GM23338 (cell line): ENCODE data around the gene LTA4H. TPM values are rescaled to one million over a fixed set of nuclear protein-coding genes. Genes with fewer than 3 reads are reported as not detected.

ENCODE experiments used
- ETS1 ChIP-seq: IDR thresholded peaks from 2 replicates; pipeline ENCODE4 v1.6.1; 2016; ENCODE audit warnings: antibody characterized with exemption
- REST ChIP-seq: IDR thresholded peaks from one replicate; pipeline ENCODE4 v1.6.1; 2018; ENCODE audit warnings: antibody characterized with exemption; ENCODE audit not compliant: unreplicated experiment
- STAT1 ChIP-seq: IDR thresholded peaks from one replicate; pipeline ENCODE4 v1.6.1; 2016; ENCODE audit warnings: antibody characterized with exemption; ENCODE audit not compliant: unreplicated experiment
- polyA plus RNA-seq: library from polyadenylated mRNA; unstranded; fragments of >200 nt; fragmentation: Nextera tagmentation; extraction: Ambion mirVana; gene quantifications from 2 replicates; pipeline ENCODE4 v1.2.1, GENCODE V29; 2016
- total RNA-seq: library from RNA; depleted of rRNA; stranded (reverse); fragments of >200 nt; shearing (Covaris generic); gene quantifications from 2 replicates; pipeline ENCODE4 v1.2.3, GENCODE V29; 2014; rRNA removed
- TF ChIP-seq, protein P1 (sequence below): fragments of 250-450 bp; sonication (Bioruptor Pico); IDR thresholded peaks from 2 replicates; pipeline ENCODE4 v1.5.0; 2020; ENCODE audit warnings: mild to moderate bottlenecking, moderate library complexity

The LTA4H gene
- total and polyA plus RNA-seq, 2 experiments from 2014 or later = 84.4 to 189 TPM

- TF ChIP-seq, protein P1, sequence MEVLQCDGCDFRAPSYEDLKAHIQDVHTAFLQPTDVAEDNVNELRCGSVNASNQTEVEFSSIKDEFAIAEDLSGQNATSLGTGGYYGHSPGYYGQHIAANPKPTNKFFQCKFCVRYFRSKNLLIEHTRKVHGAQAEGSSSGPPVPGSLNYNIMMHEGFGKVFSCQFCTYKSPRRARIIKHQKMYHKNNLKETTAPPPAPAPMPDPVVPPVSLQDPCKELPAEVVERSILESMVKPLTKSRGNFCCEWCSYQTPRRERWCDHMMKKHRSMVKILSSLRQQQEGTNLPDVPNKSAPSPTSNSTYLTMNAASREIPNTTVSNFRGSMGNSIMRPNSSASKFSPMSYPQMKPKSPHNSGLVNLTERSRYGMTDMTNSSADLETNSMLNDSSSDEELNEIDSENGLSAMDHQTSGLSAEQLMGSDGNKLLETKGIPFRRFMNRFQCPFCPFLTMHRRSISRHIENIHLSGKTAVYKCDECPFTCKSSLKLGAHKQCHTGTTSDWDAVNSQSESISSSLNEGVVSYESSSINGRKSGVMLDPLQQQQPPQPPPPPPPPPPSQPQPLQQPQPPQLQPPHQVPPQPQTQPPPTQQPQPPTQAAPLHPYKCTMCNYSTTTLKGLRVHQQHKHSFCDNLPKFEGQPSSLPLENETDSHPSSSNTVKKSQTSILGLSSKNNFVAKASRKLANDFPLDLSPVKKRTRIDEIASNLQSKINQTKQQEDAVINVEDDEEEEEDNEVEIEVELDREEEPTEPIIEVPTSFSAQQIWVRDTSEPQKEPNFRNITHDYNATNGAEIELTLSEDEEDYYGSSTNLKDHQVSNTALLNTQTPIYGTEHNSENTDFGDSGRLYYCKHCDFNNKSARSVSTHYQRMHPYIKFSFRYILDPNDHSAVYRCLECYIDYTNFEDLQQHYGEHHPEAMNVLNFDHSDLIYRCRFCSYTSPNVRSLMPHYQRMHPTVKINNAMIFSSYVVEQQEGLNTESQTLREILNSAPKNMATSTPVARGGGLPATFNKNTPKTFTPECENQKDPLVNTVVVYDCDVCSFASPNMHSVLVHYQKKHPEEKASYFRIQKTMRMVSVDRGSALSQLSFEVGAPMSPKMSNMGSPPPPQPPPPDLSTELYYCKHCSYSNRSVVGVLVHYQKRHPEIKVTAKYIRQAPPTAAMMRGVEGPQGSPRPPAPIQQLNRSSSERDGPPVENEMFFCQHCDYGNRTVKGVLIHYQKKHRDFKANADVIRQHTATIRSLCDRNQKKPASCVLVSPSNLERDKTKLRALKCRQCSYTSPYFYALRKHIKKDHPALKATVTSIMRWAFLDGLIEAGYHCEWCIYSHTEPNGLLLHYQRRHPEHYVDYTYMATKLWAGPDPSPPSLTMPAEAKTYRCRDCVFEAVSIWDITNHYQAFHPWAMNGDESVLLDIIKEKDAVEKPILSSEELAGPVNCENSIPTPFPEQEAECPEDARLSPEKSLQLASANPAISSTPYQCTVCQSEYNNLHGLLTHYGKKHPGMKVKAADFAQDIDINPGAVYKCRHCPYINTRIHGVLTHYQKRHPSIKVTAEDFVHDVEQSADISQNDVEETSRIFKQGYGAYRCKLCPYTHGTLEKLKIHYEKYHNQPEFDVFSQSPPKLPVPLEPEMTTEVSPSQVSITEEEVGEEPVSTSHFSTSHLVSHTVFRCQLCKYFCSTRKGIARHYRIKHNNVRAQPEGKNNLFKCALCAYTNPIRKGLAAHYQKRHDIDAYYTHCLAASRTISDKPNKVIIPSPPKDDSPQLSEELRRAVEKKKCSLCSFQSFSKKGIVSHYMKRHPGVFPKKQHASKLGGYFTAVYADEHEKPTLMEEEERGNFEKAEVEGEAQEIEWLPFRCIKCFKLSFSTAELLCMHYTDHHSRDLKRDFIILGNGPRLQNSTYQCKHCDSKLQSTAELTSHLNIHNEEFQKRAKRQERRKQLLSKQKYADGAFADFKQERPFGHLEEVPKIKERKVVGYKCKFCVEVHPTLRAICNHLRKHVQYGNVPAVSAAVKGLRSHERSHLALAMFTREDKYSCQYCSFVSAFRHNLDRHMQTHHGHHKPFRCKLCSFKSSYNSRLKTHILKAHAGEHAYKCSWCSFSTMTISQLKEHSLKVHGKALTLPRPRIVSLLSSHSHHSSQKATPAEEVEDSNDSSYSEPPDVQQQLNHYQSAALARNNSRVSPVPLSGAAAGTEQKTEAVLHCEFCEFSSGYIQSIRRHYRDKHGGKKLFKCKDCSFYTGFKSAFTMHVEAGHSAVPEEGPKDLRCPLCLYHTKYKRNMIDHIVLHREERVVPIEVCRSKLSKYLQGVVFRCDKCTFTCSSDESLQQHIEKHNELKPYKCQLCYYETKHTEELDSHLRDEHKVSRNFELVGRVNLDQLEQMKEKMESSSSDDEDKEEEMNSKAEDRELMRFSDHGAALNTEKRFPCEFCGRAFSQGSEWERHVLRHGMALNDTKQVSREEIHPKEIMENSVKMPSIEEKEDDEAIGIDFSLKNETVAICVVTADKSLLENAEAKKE = no peak
- no peak for TF ChIP-seq REST
- no peak for TF ChIP-seq ETS1
- TF ChIP-seq STAT1 = no peak
These were observed 83.9 kb downstream of the LTA4H start (continued) for GRCh38 chr12:95951515-95951914.

Other genes starting within 250 kb of the LTA4H start
- 3.3 and 3.8 TPM in 2 replicates for gene NTN4, start 244.8 kb downstream of the LTA4H start, total RNA-seq
- 0.89 and 1.5 TPM in 2 replicates for gene NTN4, start 244.8 kb downstream of the LTA4H start, polyA plus RNA-seq
- 31.1 and 35.4 TPM in 2 replicates for gene SNRPF, start 176.6 kb downstream of the LTA4H start, total RNA-seq
- gene SNRPF, start 176.6 kb downstream of the LTA4H start, polyA plus RNA-seq = 458 and 475 TPM in 2 replicates
- gene CCDC38, start 93.0 kb downstream of the LTA4H start, total RNA-seq = not detected in 2 replicates
- not detected in 2 replicates for gene CCDC38, start 93.0 kb downstream of the LTA4H start, polyA plus RNA-seq
- 0.19 and 0.21 TPM in 2 replicates for gene AMDHD1, start 92.3 kb downstream of the LTA4H start, total RNA-seq
- 0.24 TPM in 1 of 2 replicates, not detected in the other for gene AMDHD1, start 92.3 kb downstream of the LTA4H start, polyA plus RNA-seq
- 0.17 TPM in 1 of 2 replicates, not detected in the other for gene HAL, start 39.2 kb downstream of the LTA4H start, total RNA-seq
- 0.24 TPM in 1 of 2 replicates, not detected in the other for gene HAL, start 39.2 kb downstream of the LTA4H start, polyA plus RNA-seq
- gene ELK3, start 158.8 kb upstream of the LTA4H start, total RNA-seq = 8.3 and 12.1 TPM in 2 replicates
- 5.5 and 6.5 TPM in 2 replicates for gene ELK3, start 158.8 kb upstream of the LTA4H start, polyA plus RNA-seq